HG02981 (cell line): ENCODE data around the gene SPEN.
"Not testable (repeated sequence)": the region's sequence is repeated elsewhere in the genome, so short reads cannot be mapped to it uniquely, and the experiment has no call there.

Experiments
- ATAC-seq: cut with Tn5 transposase; IDR thresholded peaks from one replicate; pipeline ENCODE4 v1.9.1; 2021; ENCODE audit warnings: mild to moderate bottlenecking, moderate library complexity; ENCODE audit not compliant: unreplicated experiment

The SPEN gene

GRCh38 chr1:15977947-15978346 is 130.4 kb downstream of the SPEN start:
- ATAC-seq, result not testable (repeated sequence)

DNA sequence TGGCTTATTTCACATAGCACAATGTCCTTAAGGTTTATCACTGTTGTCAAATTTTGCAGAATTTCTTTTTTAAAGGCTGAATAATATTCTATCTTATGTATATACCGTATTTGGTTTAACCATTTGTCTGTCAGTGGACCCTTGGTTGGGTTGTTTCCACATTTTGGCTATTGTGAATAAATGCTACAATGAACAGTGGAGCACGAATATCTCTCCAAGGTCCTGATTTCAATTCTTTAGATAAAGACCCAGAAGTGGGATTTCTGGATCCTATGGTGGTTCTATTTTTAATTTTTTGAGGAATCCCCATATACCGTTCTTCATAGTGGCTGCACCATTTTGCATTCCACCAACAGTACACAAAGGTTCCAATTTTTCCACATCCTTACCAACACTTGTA is 134.2 kb downstream of the SPEN start:
- no peak for ATAC-seq

DNA sequence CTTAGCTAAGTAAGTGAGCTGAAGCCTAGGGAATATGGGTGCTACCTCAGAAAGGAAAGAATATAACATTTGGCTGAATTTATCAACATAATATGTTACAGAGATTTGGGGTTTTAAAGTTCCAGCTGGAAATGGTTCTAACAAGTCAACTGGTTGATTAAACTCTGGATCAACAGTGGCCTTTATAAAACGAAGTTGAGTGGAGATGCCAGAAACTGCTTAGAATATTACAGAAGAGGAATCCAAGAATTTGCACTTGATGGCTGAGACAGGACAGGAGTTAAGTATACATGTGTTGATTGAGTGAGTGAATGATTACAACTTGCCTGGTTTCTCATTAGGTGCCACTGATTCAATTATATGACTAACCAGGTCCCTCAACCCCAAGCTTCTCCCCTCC is 135.8 kb downstream of the SPEN start:
- no peak for ATAC-seq

- ATAC-seq, result no peak
Measured at GRCh38 chr1:15985611-15986297, 138.2 kb downstream of the SPEN start.

DNA sequence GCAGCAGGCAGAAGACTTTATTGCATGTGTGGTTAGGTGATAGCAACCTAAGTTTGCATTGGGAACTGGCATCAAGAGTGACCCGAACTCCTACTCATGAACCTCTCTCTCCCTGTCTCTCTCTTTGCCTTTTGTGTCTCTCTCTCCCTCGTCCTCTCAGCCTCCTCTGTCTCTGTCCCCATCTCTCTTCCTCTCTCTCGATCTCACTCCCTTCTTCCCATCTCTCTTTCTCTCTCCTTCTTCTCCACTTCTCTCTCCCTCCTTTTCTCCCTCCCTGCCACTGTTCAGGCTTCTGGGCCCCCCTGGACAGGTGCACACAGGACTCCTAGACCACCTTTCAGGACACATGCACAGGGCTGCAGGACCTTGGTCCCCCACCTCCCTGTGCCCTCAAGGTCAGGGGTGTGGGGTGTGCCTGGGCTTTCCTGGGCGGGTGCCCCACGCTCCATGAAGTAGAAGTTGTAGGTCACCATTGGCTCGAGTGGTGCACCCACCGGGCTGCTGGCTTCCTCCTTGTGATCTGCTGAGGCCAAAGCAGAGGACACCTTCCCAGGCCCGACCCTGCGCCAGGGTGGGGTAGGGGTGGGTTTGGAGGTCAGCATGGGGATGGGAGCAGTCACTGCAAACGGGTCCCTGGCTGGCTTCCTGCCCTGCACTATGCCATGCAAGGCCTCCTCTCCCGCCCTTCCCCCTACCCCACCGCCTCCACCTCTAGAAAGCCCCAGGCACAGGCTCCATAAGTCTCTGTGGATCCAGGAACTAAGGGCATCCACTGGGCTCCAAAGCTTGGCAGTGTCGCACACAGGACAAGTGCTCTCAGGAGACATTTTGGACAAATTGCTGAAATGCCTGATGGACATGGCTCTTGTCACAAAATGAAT is 141.6 kb downstream of the SPEN start:
- ATAC-seq, result no peak

DNA sequence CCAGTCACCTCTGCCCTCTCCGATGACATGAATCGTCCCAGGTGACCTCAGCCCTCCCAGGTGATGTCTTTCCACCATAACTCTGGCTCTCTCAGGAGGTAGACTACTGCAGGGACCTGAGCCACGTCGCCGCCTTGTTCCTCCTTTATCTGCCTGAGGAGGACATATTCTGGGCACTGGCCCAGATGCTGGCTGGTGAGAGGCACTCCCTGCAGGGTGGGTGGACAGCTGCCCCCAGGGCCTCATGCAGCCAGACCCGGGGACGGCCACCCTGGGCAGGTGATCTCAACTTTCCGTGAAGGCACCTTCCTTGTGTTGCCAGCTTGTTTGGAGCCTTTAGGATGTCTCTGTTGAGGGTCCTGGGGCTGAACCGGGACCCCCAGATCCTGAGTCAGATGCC is 142.3 kb downstream of the SPEN start:
- ATAC-seq, result no peak
